GM12864 (cell line): ENCODE measurements around the gene RAET1E.
"Not testable (repeated sequence)": the region's sequence is repeated elsewhere in the genome, so short reads cannot be mapped to it uniquely, and the experiment has no call there.

Source experiments
- DNase-seq: peaks from one replicate; pipeline ENCODE4 v3.0.0-alpha.2; 2011; ENCODE audit warnings: low read depth
- H3K4me3 ChIP-seq: 2 replicates; pipeline ENCODE4 v1.5.1; 2011; ENCODE audit warnings: mild to moderate bottlenecking, low read depth, low read length, control low read depth
- TF ChIP-seq, protein P1 (sequence below): IDR thresholded peaks from 2 replicates; pipeline ENCODE4 v1.5.1; 2011; ENCODE audit warnings: low read depth, mild to moderate bottlenecking, moderate library complexity, low read length, control low read depth, inconsistent platforms; ENCODE audit errors: missing control alignments

Gene RAET1E, protein sequence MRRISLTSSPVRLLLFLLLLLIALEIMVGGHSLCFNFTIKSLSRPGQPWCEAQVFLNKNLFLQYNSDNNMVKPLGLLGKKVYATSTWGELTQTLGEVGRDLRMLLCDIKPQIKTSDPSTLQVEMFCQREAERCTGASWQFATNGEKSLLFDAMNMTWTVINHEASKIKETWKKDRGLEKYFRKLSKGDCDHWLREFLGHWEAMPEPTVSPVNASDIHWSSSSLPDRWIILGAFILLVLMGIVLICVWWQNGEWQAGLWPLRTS

DNA sequence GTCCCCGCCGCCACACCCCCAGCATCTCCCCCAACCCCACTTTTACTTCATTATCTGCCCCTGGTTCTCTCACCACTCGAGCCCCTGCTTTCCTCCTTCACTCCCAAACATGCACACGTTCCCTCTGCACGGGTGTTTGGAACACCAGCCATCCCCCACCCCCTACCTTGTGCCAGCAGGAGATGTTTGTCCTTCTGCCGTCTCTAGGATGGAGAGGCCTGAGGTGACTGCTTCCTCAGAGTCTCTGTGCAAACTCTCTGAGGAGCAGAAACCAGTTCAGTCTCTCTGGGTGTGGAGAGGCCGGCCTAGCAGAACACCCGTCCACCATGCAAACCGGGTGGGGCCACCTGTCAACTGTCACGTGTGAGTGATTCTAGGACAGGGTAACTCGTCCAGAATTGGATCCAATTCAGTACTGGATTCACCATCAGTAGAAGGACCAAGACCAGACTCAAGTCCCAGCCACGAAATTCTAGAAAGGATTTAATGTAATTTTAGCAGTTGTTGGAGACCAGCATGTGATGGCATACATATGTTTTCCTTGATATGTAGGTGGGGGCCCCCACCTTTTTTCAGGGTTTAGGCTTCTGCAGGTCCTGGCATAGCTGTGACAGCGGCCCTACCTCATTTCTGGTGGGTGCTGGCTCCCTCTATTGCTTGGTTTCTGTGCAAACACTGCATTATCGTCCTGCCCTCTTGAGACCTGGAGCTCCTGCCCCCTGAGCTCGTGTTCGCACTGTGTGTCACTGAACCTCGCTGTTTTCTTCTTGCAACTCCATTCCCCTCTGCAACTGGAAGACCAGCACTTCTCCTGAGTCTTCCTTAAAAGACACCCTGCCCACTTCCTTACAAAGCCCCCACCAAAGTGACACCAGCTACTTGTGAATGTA is at the start of gene RAET1E:
Gene RAET1E (minus strand): TSS at position 259 of the 890 bp plus-strand sequence. CDS start 7,212 bp downstream, outside the sequence.
- TF ChIP-seq, protein P1, sequence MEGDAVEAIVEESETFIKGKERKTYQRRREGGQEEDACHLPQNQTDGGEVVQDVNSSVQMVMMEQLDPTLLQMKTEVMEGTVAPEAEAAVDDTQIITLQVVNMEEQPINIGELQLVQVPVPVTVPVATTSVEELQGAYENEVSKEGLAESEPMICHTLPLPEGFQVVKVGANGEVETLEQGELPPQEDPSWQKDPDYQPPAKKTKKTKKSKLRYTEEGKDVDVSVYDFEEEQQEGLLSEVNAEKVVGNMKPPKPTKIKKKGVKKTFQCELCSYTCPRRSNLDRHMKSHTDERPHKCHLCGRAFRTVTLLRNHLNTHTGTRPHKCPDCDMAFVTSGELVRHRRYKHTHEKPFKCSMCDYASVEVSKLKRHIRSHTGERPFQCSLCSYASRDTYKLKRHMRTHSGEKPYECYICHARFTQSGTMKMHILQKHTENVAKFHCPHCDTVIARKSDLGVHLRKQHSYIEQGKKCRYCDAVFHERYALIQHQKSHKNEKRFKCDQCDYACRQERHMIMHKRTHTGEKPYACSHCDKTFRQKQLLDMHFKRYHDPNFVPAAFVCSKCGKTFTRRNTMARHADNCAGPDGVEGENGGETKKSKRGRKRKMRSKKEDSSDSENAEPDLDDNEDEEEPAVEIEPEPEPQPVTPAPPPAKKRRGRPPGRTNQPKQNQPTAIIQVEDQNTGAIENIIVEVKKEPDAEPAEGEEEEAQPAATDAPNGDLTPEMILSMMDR, result no peak
- DNase-seq, result no peak
- no peak within 1 kb of the TSS for H3K4me3 ChIP-seq

DNA sequence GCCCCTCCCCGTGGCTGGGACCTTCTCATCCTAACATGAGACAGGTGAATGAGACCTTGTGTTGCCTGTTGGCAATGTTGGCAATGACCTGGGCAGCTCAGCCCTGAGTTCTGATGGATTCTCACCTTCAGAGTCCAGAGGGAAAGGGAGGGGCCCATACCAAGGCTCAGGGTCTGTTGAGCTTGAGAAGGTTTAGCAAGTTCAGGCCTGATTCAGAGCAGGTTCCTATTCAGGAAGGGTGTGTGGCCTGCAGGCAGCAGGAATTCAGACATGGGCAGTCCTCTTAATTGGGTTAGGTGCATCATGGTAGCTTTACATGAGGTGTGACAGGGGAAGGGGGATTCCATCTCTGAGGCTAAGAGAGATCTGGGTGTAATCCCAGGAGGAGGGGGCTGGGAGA is 49.6 kb upstream of the RAET1E start:
- not testable (repeated sequence) for H3K4me3 ChIP-seq

DNA sequence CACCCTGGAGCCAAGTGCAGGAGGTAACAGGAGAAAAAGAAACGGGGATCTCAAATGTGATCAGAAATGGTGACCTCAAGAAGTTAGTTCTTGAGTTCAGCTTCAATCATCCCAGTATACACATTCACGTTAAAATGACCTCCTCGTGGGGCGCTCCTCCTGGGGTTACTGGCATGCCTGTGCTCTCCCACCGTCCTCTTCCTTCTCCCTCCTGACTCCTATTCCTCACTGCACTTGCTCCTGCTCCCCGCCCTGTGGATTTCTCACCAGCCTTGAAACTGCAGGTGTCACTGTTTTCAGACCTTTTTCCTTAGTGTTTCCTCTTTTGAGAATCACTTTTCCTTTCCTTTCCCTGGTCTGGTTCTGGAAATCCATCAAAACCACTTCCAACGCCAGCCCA is 48.7 kb upstream of the RAET1E start:
- not testable (repeated sequence) for H3K4me3 ChIP-seq, DNase-seq

More for the DNA sequence above, 49.6 kb upstream of the RAET1E start:
- not testable (repeated sequence) for DNase-seq

DNA sequence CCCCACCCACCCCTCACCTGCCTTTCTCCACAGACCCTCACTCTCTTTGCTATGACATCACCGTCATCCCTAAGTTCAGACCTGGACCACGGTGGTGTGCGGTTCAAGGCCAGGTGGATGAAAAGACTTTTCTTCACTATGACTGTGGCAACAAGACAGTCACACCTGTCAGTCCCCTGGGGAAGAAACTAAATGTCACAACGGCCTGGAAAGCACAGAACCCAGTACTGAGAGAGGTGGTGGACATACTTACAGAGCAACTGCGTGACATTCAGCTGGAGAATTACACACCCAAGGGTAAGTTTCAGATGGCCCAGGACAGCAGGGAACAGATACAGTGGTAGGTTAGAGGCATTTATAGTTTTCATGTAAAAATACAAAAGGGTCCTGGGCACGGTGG is 47.4 kb upstream of the RAET1E start:
- H3K4me3 ChIP-seq, DNase-seq: not testable (repeated sequence)

DNA sequence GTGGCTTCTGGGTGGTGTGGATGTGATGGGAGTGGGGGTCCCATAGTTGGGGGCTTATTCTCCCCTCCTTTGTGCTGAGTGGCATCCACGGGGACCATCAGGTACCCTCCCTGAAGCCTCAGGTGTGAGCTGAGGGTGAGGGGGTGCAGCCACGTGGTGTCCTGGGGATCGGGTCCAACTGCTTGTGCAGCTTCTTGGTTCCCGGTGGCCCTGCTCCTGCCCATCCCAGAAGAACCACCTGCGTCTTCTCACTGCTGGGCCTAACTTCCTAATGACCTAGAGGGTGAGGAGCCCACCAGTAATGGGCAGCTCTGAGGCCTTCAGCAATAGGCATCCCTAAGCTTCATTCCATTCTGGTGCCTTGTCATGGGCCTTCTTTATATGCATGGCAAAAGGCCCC is 45.4 kb upstream of the RAET1E start:
- not testable (repeated sequence) for DNase-seq

DNA sequence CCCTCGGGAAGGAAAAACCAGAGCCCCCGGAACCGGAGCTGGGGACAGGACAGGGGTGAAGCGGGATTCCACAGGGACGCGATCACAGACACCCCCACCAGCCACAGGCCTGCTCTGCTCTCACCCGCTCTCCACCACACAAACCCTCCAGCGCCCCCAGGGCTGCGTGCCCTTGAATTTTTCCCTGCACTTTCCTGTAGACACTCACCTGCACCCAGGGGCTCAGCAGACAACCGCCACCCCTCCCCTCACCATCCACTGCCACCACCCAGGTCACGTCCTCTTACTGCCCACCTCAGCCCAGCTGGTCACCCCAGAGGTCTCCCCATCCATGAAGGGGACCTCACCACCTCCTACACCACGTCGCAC is 44.5 kb upstream of the RAET1E start:
- TF ChIP-seq, protein P1, result no peak
- H3K4me3 ChIP-seq, result no peak overlapping the region
- no peak for DNase-seq

More for the DNA sequence above, 45.4 kb upstream of the RAET1E start:
- not testable (repeated sequence) for H3K4me3 ChIP-seq

DNA sequence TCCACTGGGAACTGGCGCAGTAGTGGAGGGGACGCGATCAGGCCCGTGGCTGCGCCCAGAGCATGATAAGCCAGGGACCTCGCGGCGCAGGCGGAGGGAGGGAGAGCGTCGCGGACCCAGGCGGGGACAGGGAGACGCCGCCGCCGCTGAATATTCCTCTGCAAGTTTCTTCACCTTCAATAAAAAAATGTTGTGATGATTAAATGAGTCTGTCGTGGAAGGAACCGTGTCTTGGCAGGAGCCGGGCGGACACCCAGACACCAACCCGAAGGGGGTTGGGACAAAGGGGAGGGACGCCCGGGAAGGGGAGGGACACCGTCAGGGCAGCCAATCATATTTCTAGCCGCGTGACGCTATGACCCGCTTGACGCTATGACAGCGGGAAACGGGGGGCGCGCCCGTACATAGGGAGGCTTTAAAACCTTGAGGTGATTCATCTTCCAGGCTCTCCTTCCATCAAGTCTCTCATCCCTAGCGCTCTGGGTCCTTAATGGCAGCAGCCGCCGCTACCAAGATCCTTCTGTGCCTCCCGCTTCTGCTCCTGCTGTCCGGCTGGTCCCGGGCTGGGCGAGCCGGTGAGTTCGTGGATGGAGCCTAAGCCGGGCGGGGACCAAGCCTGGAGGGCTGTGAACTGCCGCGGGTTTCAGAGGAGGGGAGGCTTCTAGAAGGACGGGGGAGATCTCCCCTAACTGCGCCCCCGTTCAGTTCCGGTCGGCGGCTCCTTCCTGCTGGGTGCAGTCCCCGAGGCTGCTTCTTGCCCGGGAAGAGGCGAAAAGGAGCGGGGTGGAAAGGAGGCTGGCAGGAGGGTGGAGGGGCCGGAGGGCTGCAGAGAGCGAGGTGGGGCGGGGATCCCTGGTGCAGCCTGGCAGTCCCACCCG is 43.9 kb upstream of the RAET1E start, which contains the start of gene ULBP2:
Gene ULBP2 (plus strand): TSS at position 432 of the 878 bp plus-strand sequence. CDS start 59 bp downstream, at position 491.
- TF ChIP-seq, protein P1, result no peak
- DNase-seq, result no peak
- H3K4me3 ChIP-seq, result peak within 1 kb of the TSS; percentile 35

DNA sequence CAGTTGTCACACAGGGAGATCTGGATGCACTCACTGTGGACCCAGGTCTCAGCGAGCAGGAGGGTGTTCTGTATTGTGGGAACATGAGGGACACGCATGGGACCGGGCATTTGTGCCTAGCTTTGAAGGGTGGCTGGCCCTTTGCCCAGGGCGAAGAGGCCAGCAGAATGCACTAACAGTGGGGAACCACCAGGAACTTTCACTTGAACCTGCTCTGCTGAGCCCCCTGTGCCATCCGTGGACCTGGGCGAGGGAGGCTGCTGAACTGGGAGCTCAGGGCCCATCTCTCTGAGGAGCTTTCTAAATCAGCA is 42.7 kb upstream of the RAET1E start:
- TF ChIP-seq, protein P1, result no peak
- no peak overlapping the region for H3K4me3 ChIP-seq
- no peak for DNase-seq
